ENCODE measurements around the gene HGS. TPM values are rescaled to one million over a fixed set of nuclear protein-coding genes. Genes with fewer than 3 reads are reported as not detected.
A peak's percentile ranks its signal among the peaks of the same experiment; 100 is the strongest.

Gene HGS
- total RNA-seq, 2 donors from 2014 or later, result 102 to 167 TPM

DNA sequence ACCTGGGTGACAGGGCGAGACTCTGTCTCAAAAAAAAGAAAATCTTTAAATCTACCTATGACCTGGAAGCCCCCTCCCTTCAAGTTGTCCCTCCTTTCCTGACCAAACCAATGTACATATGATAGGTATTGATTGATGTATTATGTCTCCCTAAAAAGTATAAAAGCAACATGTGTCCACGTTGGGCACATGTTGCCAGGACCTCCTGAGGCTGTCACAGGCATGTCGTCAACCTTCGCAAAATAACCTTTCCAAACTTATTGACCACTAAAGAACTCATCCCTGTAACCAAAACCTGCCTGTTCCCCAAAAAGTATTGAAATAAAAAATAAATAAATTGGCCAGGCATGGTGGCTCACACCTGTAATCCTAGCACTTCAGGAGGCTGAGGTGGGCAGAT is 21.8 kb upstream of the HGS start:
- Histone ChIP-seq H3K4me3 (no peak overlapping the region), H3K27ac (peak overlapping the region in 1 of 2 donors; percentile 15), H3K4me1 (replicated peaks) (peaks cover 5% of the 10 kb centered on the region), H3K36me3 (no peaks in the 10 kb centered on the region), H3K27me3 (replicated peaks; ENCODE audit: insufficient read depth) (no peaks in the 10 kb centered on the region), H3K9me3 (no peaks in the 10 kb centered on the region)
- TF ChIP-seq POLR2AphosphoS5 (IDR thresholded peaks at IDR 0.05) (no peak), CTCF (IDR thresholded peaks at IDR 0.05) (no peak), POLR2A (IDR thresholded peaks at IDR 0.05) (no peak)
- intact Hi-C loops (cut with DNase I), result no loop called here
- DNase-seq (ENCODE audit: low spot score), result no peak
- WGBS, result 95% methylated on average over 4 of the region's 4 CpGs

- H3K27me3 ChIP-seq (replicated peaks; ENCODE audit: insufficient read depth), result no peaks in the 10 kb centered on the region
- H3K4me3 ChIP-seq, result no peak overlapping the region
- H3K36me3 ChIP-seq, result no peaks in the 10 kb centered on the region
- no peak overlapping the region for H3K27ac ChIP-seq
- no peak for TF ChIP-seq POLR2AphosphoS5 (IDR thresholded peaks at IDR 0.05)
- no peak for TF ChIP-seq POLR2A (IDR thresholded peaks at IDR 0.05)
- TF ChIP-seq CTCF (IDR thresholded peaks at IDR 0.05), result no peak
- WGBS, result 77% methylated on average over 7 of the region's 7 CpGs
- DNase-seq (ENCODE audit: low spot score), result no peak
- H3K4me1 ChIP-seq (replicated peaks), result peaks cover 11% of the 10 kb centered on the region
- intact Hi-C loops (cut with DNase I), result no loop called here
- no peaks in the 10 kb centered on the region for H3K9me3 ChIP-seq
Observed at GRCh38 chr17:81664051-81664470, 19.8 kb upstream of the HGS start.

DNA sequence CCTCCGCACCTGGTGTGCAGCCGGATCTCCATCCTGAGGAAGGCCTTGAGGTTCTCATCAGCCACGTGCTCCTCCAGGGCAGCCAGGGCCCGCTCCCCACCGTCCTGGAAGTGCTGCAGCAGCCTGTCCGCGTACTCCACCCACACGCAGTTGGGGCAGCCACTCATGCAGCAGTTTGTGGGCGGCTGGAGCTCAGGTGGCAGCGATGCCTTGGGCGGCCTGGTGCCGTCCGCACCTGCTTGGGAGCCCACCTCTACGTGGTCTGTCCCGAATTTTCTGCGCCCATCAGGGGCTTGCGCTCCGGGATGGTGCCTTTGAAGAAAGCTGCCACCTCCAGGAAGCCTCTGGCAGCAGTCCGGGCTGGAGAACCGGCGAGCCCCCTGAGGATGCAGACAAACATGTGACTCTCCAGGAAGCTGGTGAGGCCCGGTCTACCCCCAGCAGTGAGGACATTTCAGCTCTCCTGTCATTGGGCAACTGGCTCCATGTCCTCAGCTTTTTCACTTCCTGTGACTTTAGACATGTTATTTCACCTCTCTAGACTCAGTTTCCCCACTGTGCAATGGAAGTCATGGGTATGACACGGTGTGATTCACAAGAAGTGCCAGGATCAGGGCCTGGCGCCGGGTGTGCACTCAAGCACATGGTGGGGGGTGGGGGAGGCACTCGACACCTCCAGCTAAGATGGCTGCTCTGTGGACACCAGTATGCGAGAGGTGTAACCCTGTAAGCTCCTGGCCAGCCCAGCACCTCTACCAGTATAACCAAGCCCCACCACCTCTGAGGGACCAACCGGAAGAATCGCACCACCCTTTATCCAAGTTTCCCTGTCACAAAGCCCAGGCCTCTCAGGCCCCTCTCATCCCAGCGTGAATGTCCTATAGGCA is 18.4 kb upstream of the HGS start:
- H3K4me1 ChIP-seq (replicated peaks), result peaks cover 11% of the 10 kb centered on the region
- H3K9me3 ChIP-seq, result no peaks in the 10 kb centered on the region
- no peak for DNase-seq (ENCODE audit: low spot score)
- peak overlapping the region; percentile 98 to 99 for H3K4me3 ChIP-seq
- intact Hi-C loops (cut with DNase I), result no loop called here
- TF ChIP-seq CTCF (IDR thresholded peaks at IDR 0.05) (no peak), POLR2AphosphoS5 (IDR thresholded peaks at IDR 0.05) (no peak), POLR2A (IDR thresholded peaks at IDR 0.05) (no peak)
- 53% methylated on average over 26 of the region's 30 CpGs for WGBS
- peaks cover 0 to 2% of the 10 kb centered on the region in 2 donors for H3K36me3 ChIP-seq
- peak overlapping the region; percentile 87 to 91 for H3K27ac ChIP-seq
- H3K27me3 ChIP-seq (replicated peaks; ENCODE audit: insufficient read depth), result no peaks in the 10 kb centered on the region

DNA sequence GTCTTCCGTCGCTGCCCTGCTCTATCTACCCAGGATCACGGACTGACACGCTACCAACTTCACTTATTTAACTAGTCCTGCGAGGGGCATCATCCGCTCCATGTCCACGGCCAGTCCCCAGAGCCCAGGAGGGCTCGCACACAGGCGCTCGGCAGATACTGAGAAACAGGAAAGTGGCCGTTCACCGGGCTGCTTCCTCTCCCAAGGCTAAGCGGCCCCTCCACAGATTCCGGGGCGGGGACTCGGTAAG is 17.8 kb upstream of the HGS start:
- intact Hi-C loops (cut with DNase I), result no loop called here
- no peak for DNase-seq (ENCODE audit: low spot score)
- TF ChIP-seq POLR2AphosphoS5 (IDR thresholded peaks at IDR 0.05) (no peak), POLR2A (IDR thresholded peaks at IDR 0.05) (no peak), CTCF (IDR thresholded peaks at IDR 0.05) (no peak)
- Histone ChIP-seq H3K9me3 (no peaks in the 10 kb centered on the region), H3K27ac (peak overlapping the region; percentile 87 to 91), H3K4me3 (peak overlapping the region; percentile 98 to 99), H3K27me3 (replicated peaks; ENCODE audit: insufficient read depth) (no peaks in the 10 kb centered on the region), H3K36me3 (peaks cover 0 to 4% of the 10 kb centered on the region in 2 donors), H3K4me1 (replicated peaks) (peaks cover 11% of the 10 kb centered on the region)
- 2% methylated on average over 16 of the region's 16 CpGs for WGBS

Data from prostate gland (tissue), 2 donors.